MG63 (cell line): Measurements from ENCODE around the gene BNIPL. TPM values are rescaled to one million over a fixed set of nuclear protein-coding genes. Genes with fewer than 3 reads are reported as not detected.
A peak's percentile ranks its signal among the peaks of the same experiment; 100 is the strongest.

Experiments
- DNase-seq: peaks from one replicate; pipeline ENCODE4 v3.0.0-alpha.2; 2020
- H3K27me3 ChIP-seq: fragments of 250-450 bp; sonication (Bioruptor Pico); 2 replicates; pipeline ENCODE4 v1.5.1; 2020; ENCODE audit warnings: mild to moderate bottlenecking, moderate library complexity
- H3K36me3 ChIP-seq: fragments of 250-450 bp; sonication (Bioruptor Pico); 2 replicates; pipeline ENCODE4 v1.5.1; 2020; ENCODE audit warnings: mild to moderate bottlenecking, moderate library complexity
- H3K4me3 ChIP-seq: fragments of 250-450 bp; sonication (Bioruptor Pico); 2 replicates; pipeline ENCODE4 v1.5.1; 2020; ENCODE audit warnings: mild to moderate bottlenecking, moderate library complexity
- H3K9me3 ChIP-seq: fragments of 250-450 bp; sonication (Bioruptor Pico); 2 replicates; pipeline ENCODE4 v1.5.1; 2020; ENCODE audit warnings: mild to moderate bottlenecking, moderate library complexity
- total RNA-seq: library from RNA; depleted of rRNA; stranded (reverse); fragments of >200 nt; shearing (Covaris generic); gene quantifications from 2 replicates; pipeline ENCODE4 v1.2.3, GENCODE V29; 2014; ENCODE audit warnings: low replicate concordance

Gene BNIPL
- total RNA-seq, 1 experiment from 2014 or later = 0.20 TPM

DNA sequence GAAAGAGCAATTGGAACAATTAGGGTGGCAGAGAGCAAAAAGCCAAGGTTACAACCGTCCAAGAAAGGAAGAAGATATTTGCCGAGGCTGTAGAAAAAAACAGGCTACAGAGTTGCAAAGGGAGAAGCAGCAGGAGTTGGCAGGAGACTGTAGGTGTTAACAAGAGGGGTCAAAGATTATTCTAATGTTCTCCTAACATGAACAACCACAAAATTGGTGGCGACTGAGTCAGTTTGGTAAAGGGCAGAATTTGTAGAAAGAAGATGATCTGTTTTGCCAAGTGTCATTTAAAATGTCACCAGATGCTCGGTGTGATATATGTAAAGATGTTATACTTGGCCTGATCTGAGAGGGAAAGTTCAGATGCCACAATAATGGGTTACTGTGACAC is 28.5 kb upstream of the BNIPL start:
- H3K9me3 ChIP-seq = no peaks in the 10 kb centered on the region
- peaks cover 3% of the 10 kb centered on the region; the same call in 1 of the 2 replicates for H3K36me3 ChIP-seq
- peak overlapping the region; percentile 85 for H3K4me3 ChIP-seq
- DNase-seq = no peak
- no peaks in the 10 kb centered on the region for H3K27me3 ChIP-seq

GRCh38 chr1:151008244-151009205 is 27.9 kb upstream of the BNIPL start, which contains the start of gene PRUNE1:
TSS of gene PRUNE1 (plus strand) at chr1:151008449. CDS start at chr1:151008633, 184 bp downstream.
- Histone ChIP-seq H3K4me3 (peak within 1 kb of the TSS; percentile 85), H3K9me3 (no peaks in the 10 kb centered on the region), H3K36me3 (peaks cover 8% of the 10 kb centered on the region), H3K27me3 (no peaks in the 10 kb centered on the region)
- DNase-seq = peak; percentile 98

DNA sequence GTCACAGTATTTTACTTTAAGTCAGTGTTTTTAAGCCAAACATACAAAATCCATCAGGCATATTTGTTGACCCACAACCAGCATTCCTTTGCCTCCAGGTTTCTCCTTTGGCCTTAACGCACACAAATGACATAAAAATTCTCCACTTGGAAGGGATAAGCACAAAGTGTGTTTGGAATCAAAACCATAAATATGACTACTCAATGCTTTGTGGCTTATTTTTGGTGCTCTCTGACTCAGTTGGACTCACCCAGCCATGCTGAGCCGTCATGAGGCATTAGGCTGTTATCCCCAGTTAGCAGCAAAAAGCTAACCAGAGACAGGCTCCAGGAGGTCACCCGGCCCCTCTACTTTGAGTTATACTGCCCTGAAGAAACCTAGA is 27.2 kb upstream of the BNIPL start:
- H3K4me3 ChIP-seq = peak overlapping the region; percentile 85
- H3K9me3 ChIP-seq = no peaks in the 10 kb centered on the region
- no peak for DNase-seq
- H3K27me3 ChIP-seq = no peaks in the 10 kb centered on the region
- peaks cover 8% of the 10 kb centered on the region for H3K36me3 ChIP-seq

DNA sequence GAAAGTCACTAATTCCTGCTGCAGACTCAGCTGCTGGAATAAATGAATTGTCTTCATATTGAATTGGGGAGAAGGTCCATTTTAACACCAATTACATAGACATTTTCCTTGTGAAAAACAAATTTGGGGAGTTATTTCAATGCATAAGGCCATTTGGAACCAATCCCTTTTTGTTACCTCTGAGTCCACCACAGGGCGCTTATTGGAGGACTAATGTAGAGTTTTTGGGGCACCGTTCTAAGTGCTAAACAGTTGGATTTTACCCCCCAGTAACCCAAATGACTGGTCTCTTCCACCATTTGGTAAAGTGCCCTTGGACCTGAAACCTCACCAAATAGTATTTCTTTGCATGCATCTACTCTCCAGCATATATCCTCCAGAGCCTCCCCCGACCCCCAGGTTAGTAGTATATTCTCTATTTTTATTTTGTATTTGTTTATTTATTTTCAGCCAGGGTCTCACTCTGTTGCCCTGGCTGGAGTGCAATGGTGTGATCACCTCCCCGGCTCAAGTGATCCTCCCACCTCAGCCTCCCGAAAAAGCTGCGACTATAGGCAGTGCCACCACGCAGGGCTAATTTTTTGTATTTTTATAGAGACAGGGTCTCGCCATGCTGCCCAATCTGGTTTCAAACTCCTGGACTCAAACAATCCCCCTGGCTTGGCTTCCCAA is 26.6 kb upstream of the BNIPL start:
- H3K9me3 ChIP-seq = no peaks in the 10 kb centered on the region
- no peaks in the 10 kb centered on the region for H3K27me3 ChIP-seq
- H3K4me3 ChIP-seq = peak overlapping the region; percentile 85
- peaks cover 8% of the 10 kb centered on the region for H3K36me3 ChIP-seq
- no peak for DNase-seq

GRCh38 chr1:151010346-151010726 is 26.1 kb upstream of the BNIPL start:
- Histone ChIP-seq H3K36me3 (peaks cover 8% of the 10 kb centered on the region), H3K4me3 (no peak overlapping the region)

DNA sequence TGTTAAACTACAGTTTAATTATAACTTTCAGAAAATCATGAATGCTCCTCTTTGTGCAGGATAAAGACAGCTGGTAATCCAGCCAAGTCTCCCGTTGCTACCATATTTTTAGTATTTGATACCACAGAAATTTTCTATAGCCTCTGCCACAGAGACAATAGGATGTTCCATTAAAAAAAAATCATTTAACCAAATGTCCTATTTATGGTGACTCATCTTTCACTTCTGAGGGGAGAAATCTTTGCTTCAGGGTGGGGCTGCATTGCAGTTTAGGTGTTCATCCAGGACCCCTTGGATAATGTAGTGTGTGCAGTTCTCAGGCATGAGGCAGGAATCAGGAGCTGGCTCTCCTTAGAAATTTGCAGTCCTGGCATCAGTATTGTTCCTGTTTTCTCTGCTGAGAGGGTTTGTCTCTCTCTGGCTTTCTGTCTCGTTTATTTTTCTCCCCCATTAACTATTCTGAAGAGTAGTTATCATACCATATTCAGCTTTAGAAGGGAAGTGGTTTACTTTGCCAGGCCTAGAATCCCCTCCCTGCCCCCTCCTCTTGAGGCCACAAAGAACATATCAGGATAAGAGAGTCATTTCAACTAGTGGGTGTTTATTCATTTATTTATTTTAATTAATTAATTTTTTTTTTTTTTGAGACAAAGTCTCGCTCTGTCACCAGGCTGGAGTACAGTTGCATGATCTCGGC is 25.1 kb upstream of the BNIPL start:
- Histone ChIP-seq H3K36me3 (peaks cover 8% of the 10 kb centered on the region), H3K9me3 (no peaks in the 10 kb centered on the region), H3K27me3 (no peaks in the 10 kb centered on the region), H3K4me3 (no peak overlapping the region)
- no peak for DNase-seq

More at GRCh38 chr1:151010346-151010726, 26.1 kb upstream of the BNIPL start:
- Histone ChIP-seq H3K9me3 (no peaks in the 10 kb centered on the region), H3K27me3 (no peaks in the 10 kb centered on the region)
- no peak for DNase-seq

DNA sequence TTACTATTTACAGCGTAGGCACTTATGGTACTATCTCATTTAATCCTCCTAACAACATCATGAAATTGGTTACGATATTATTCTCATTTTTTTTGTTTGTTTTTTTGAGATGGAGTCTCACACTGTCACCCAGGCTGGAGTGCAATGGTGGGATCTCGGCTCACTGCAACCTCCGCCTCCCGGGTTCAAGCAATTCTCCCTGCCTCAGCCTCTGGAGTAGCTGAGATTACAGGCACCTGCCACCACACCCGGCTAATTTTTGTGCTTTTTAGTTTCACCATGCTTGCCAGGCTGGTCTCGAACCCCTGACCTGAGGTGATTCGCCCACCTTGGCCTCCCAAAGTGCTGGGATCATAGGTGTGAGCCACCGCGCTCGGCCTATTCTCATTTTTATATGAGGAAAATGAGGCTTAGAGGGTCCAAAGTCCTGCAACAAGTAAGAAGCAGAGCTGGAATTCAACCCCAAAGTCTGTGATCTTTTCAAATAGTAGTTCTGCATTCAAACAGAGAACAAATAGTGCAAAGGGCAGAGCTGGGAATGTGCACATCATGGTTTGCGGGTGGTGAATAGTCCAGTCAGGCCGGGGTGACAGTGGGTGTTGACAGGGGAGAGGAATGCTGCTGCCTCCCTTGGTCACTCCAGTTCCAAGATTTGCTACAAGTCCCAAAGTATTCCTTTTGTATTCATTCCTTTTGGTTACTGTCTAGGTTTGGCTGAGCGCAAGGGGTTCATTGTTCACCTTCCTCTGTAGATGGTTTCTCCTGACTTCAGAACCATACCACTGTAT is 23.5 kb upstream of the BNIPL start:
- H3K27me3 ChIP-seq = no peaks in the 10 kb centered on the region
- H3K4me3 ChIP-seq = no peak overlapping the region
- no peak for DNase-seq
- peaks cover 12% of the 10 kb centered on the region for H3K36me3 ChIP-seq
- H3K9me3 ChIP-seq = no peaks in the 10 kb centered on the region

- peaks cover 19% of the 10 kb centered on the region for H3K36me3 ChIP-seq
- no peak for DNase-seq
- no peaks in the 10 kb centered on the region for H3K9me3 ChIP-seq
- H3K27me3 ChIP-seq = no peaks in the 10 kb centered on the region
- no peak overlapping the region for H3K4me3 ChIP-seq
Observed at GRCh38 chr1:151013518-151013917, 22.9 kb upstream of the BNIPL start.

GRCh38 chr1:151024540-151025146 is 11.7 kb upstream of the BNIPL start:
- Histone ChIP-seq H3K36me3 (peaks cover 33% of the 10 kb centered on the region), H3K9me3 (no peaks in the 10 kb centered on the region), H3K4me3 (no peak overlapping the region), H3K27me3 (no peaks in the 10 kb centered on the region)
- peak; percentile 53 for DNase-seq

DNA sequence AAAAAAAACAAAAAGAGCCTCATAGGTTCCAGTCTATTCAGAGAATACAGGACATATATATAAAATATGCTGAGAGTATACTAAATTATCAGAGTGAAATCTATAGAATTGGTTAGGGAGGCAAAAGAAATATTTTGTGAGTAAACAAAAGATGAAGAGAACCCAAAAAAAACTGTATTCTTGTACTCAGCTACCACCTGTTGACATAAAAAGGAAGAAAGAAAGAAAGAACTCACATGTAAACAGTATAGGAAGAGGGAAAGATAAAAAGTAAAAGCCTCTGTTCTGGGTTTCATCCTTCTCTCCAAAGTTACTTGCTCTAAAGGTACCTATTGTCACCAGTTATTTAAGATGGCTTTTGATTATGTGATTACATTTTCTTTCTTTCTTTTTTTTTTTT is 9.9 kb upstream of the BNIPL start:
- Histone ChIP-seq H3K36me3 (peaks cover 43% of the 10 kb centered on the region), H3K9me3 (no peaks in the 10 kb centered on the region), H3K27me3 (no peaks in the 10 kb centered on the region), H3K4me3 (no peak overlapping the region)
- DNase-seq = no peak

DNA sequence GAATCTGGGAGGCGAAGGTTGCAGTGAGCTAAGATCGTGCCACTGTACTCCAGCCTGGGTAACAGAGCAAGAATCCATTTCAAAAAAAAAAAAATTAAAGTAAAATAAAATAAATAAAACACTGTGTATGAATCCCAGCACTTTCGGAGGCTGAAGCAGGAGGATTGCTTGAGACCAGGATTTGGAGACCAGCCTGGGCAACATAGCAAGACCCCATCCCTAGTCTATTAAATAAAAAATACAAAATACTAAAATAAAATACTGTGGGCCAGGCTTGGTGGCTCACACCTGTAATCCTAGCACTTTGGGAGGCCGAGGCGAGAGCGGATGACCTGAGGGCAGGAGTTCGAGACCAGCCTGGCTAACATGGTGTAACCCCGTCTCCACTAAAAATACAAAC is 4.2 kb upstream of the BNIPL start:
- H3K9me3 ChIP-seq = no peaks in the 10 kb centered on the region
- H3K27me3 ChIP-seq = no peaks in the 10 kb centered on the region
- H3K4me3 ChIP-seq = no peak overlapping the region
- DNase-seq = no peak
- peaks cover 50% of the 10 kb centered on the region for H3K36me3 ChIP-seq

DNA sequence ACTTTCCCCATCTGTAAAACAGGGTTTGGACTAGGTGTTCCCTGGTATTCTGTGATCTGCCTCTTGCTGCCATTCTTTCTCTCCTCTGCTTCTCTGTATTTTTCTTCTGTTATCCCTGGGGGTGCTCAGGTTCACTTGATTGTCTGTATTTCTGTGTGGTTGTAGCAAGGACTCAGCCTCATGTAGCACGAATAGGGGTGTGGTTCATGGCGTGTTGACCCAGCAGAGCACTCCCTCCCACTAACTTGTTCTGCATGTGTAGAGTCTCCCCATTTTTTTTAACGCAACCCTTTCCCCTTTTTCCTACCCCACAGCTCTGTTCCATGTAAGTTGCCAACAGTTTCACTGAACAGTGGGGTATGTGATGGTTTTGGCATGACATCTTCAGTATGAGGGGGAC is 1.2 kb upstream of the BNIPL start:
- H3K36me3 ChIP-seq = peaks cover 39% of the 10 kb centered on the region
- no peak overlapping the region for H3K4me3 ChIP-seq
- H3K27me3 ChIP-seq = no peaks in the 10 kb centered on the region
- no peak for DNase-seq
- no peaks in the 10 kb centered on the region for H3K9me3 ChIP-seq

DNA sequence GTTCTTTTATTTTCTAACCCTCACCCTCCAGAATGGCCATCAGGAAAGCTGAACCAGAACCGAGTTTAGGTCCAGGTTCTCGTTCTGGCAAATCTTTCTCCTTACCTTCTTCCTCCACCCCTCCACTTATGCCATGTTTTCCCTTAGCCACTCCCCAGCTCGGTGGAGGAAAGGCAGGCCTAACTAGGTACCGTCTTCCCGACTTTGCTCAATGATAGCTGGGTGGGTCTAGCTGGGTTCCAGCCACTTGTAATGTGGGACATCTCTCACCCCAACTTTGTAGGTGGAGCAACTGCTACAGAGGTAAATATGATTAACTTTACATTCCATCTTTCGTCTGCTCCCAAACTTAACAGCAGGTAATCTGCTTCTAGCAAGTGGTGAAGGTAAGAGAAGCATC is 646 bp downstream of the BNIPL start:
- no peaks in the 10 kb centered on the region for H3K9me3 ChIP-seq
- peaks cover 25% of the 10 kb centered on the region for H3K36me3 ChIP-seq
- no peak overlapping the region for H3K4me3 ChIP-seq
- no peaks in the 10 kb centered on the region for H3K27me3 ChIP-seq
- DNase-seq = no peak

DNA sequence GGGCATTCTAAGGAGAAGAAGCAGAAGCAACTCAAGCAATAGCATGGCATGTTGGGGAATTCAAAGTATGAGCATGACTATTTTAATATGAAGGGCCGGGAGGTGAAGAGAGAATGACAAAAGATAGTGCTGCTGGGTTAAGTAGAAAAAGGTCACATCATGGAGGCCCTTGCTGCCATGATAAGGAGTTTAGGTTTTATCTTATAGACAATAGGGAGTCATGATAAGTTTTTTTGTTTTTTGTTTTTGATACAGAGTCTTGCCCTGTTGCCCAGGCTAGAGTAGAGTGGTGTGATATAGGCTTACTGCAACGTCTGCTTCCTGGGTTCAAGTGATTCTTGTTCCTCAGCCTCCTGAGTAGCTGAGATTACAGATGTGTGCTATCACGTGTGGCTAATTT is 3.1 kb downstream of the BNIPL start:
- H3K9me3 ChIP-seq = no peaks in the 10 kb centered on the region
- H3K27me3 ChIP-seq = no peaks in the 10 kb centered on the region
- DNase-seq = no peak
- H3K4me3 ChIP-seq = no peak overlapping the region
- peaks cover 15% of the 10 kb centered on the region for H3K36me3 ChIP-seq

DNA sequence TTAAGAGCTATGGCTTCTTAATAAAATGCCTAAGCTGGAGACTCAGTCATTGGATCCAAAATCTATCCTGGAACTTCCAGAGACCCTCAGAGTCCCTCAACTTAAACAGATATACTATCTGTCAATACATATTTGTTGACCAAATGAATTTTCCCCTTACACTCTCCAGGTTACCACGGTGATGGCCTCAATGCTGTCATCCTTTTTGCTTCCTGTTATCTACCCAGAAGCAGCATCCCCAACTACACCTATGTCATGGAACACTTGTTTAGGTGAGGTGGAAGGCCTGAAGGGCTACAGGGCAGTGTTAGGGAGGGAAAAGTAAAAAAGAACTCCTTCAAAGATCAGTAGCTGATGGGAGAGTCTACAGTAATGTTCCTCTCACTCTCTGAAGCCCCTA is 6.8 kb downstream of the BNIPL start:
- DNase-seq = no peak
- Histone ChIP-seq H3K4me3 (no peak overlapping the region), H3K36me3 (peaks cover 4% of the 10 kb centered on the region; the same call in 1 of the 2 replicates), H3K9me3 (no peaks in the 10 kb centered on the region), H3K27me3 (no peaks in the 10 kb centered on the region)

GRCh38 chr1:151047591-151047924 is 11.2 kb downstream of the BNIPL start, which contains the start of gene C1orf56:
TSS of gene C1orf56 (plus strand) at chr1:151047751. CDS start at chr1:151047848, 97 bp downstream.
- H3K27me3 ChIP-seq = no peaks in the 10 kb centered on the region
- peak within 1 kb of the TSS; percentile 71 for H3K4me3 ChIP-seq
- H3K9me3 ChIP-seq = no peaks in the 10 kb centered on the region
- peak; percentile 77 for DNase-seq
- H3K36me3 ChIP-seq = peaks cover 21% of the 10 kb centered on the region
